ENCODE data around the gene HLA-DMB.

HLA-DMB gene

DNA sequence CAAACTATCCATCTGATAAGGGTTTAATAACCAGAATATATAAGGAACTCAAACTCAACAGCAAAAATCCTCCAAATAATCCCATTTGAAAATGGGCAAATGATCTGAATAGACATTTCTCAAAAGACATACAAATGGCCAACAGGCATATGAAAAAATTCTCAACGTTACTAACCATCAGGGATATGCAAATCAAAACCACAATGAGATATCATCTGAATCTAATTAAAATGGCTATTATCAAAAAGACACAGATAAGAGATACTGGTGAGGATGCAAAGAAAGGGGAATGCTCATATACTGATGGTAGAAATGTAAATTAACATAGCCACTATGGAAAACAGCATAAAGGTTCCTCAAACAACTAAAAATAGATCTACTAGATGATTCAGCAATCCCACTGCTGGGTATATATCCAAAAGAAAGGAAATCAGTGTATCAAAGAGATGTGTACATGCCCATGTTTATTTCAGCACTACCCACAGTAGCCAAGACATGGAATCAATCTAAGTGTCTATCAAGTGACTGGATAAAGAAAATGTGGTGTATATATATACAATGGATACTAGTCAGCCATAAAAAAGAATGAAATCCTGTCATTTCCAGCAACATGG is 21.5 kb upstream of the HLA-DMB start:
- ATAC-seq: peak; percentile 57
- TF ChIP-seq, protein P1, sequence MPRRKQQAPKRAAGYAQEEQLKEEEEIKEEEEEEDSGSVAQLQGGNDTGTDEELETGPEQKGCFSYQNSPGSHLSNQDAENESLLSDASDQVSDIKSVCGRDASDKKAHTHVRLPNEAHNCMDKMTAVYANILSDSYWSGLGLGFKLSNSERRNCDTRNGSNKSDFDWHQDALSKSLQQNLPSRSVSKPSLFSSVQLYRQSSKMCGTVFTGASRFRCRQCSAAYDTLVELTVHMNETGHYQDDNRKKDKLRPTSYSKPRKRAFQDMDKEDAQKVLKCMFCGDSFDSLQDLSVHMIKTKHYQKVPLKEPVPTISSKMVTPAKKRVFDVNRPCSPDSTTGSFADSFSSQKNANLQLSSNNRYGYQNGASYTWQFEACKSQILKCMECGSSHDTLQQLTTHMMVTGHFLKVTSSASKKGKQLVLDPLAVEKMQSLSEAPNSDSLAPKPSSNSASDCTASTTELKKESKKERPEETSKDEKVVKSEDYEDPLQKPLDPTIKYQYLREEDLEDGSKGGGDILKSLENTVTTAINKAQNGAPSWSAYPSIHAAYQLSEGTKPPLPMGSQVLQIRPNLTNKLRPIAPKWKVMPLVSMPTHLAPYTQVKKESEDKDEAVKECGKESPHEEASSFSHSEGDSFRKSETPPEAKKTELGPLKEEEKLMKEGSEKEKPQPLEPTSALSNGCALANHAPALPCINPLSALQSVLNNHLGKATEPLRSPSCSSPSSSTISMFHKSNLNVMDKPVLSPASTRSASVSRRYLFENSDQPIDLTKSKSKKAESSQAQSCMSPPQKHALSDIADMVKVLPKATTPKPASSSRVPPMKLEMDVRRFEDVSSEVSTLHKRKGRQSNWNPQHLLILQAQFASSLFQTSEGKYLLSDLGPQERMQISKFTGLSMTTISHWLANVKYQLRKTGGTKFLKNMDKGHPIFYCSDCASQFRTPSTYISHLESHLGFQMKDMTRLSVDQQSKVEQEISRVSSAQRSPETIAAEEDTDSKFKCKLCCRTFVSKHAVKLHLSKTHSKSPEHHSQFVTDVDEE (CRISPR knock-in tag; IDR thresholded peaks at IDR 0.05): no peak
- TF ChIP-seq ZNF70 (CRISPR knock-in tag; IDR thresholded peaks at IDR 0.05) (no peak), RARB (CRISPR knock-in tag; IDR thresholded peaks at IDR 0.05) (no peak), PPARA (CRISPR knock-in tag; IDR thresholded peaks at IDR 0.05; ENCODE audit: borderline replicate concordance) (no peak), BACH2 (CRISPR knock-in tag; IDR thresholded peaks at IDR 0.05; ENCODE audit: borderline replicate concordance) (no peak), SNAI2 (CRISPR knock-in tag; IDR thresholded peaks at IDR 0.05) (no peak)

DNA sequence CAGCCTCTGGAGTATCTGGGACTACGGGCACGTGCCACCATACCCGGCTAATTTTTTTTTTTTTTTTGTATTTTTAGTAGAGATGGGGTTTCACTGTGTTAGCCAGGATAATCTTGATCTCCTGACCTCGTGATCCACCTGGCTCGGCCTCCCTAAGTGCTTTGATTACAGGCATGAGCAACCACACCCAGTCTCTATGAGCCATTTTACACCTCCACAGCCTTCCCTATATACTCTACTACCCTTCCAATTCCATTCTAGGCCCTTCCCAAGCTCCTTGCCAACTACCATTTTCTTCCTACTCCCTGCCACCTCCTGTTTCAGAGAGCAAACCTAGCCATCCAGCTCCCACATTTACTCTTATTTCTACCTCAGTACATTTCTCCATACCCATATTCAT is 19.7 kb upstream of the HLA-DMB start:
- ATAC-seq: no peak
- TF ChIP-seq RARB (CRISPR knock-in tag; IDR thresholded peaks at IDR 0.05) (no peak), ZFP30 (CRISPR knock-in tag; IDR thresholded peaks at IDR 0.05) (no peak), BACH2 (CRISPR knock-in tag; IDR thresholded peaks at IDR 0.05; ENCODE audit: borderline replicate concordance) (no peak), SNAI2 (CRISPR knock-in tag; IDR thresholded peaks at IDR 0.05) (no peak), CSDC2 (CRISPR knock-in tag; IDR thresholded peaks at IDR 0.05) (no peak), TOX (CRISPR knock-in tag; IDR thresholded peaks at IDR 0.05; ENCODE audit: borderline replicate concordance) (no peak)

DNA sequence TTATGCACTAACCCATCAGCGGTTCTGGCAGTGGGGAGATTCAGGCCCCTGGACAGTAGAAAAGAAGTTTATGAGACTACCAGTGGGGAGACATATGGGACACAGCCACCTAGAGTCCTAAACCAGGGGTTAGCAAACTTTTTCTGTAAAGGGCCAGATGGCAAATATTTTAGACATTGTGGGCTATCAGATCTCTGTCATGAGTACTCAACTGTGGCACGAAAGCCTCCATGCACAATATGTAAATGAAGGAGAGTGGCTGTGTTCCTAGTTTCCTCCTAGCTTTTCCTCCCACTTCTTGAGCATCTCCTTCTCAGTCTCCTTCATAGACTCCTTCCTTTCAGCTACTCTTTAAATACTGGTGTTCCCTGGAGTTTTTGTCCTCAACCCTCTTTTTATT is 15.3 kb upstream of the HLA-DMB start:
- no peak for ATAC-seq
- TF ChIP-seq OSR1 (CRISPR knock-in tag; IDR thresholded peaks at IDR 0.05) (no peak), CSDC2 (CRISPR knock-in tag; IDR thresholded peaks at IDR 0.05) (no peak), TCF4 (CRISPR knock-in tag; IDR thresholded peaks at IDR 0.05; ENCODE audit: borderline replicate concordance) (no peak), ISL1 (CRISPR knock-in tag; IDR thresholded peaks at IDR 0.05) (no peak), ESRRG (CRISPR knock-in tag; IDR thresholded peaks at IDR 0.05) (no peak), ARNTL (CRISPR knock-in tag; IDR thresholded peaks at IDR 0.05; ENCODE audit: borderline replicate concordance, low read depth) (no peak), ZFP3 (CRISPR knock-in tag; IDR thresholded peaks at IDR 0.05) (no peak), ZNF70 (CRISPR knock-in tag; IDR thresholded peaks at IDR 0.05) (no peak), BACH2 (CRISPR knock-in tag; IDR thresholded peaks at IDR 0.05; ENCODE audit: borderline replicate concordance) (no peak), PPARA (CRISPR knock-in tag; IDR thresholded peaks at IDR 0.05; ENCODE audit: borderline replicate concordance) (no peak), SNAI2 (CRISPR knock-in tag; IDR thresholded peaks at IDR 0.05) (no peak), ZNF8 (CRISPR knock-in tag; IDR thresholded peaks at IDR 0.05) (no peak)
- TF ChIP-seq, protein P2, sequence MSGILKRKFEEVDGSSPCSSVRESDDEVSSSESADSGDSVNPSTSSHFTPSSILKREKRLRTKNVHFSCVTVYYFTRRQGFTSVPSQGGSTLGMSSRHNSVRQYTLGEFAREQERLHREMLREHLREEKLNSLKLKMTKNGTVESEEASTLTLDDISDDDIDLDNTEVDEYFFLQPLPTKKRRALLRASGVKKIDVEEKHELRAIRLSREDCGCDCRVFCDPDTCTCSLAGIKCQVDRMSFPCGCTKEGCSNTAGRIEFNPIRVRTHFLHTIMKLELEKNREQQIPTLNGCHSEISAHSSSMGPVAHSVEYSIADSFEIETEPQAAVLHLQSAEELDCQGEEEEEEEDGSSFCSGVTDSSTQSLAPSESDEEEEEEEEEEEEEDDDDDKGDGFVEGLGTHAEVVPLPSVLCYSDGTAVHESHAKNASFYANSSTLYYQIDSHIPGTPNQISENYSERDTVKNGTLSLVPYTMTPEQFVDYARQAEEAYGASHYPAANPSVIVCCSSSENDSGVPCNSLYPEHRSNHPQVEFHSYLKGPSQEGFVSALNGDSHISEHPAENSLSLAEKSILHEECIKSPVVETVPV (CRISPR knock-in tag; IDR thresholded peaks at IDR 0.05): no peak
- TF ChIP-seq, protein P3, sequence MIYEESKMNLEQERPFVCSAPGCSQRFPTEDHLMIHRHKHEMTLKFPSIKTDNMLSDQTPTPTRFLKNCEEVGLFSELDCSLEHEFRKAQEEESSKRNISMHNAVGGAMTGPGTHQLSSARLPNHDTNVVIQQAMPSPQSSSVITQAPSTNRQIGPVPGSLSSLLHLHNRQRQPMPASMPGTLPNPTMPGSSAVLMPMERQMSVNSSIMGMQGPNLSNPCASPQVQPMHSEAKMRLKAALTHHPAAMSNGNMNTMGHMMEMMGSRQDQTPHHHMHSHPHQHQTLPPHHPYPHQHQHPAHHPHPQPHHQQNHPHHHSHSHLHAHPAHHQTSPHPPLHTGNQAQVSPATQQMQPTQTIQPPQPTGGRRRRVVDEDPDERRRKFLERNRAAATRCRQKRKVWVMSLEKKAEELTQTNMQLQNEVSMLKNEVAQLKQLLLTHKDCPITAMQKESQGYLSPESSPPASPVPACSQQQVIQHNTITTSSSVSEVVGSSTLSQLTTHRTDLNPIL (CRISPR knock-in tag; IDR thresholded peaks at IDR 0.05; ENCODE audit: low read depth): no peak
- TF ChIP-seq, protein P4, sequence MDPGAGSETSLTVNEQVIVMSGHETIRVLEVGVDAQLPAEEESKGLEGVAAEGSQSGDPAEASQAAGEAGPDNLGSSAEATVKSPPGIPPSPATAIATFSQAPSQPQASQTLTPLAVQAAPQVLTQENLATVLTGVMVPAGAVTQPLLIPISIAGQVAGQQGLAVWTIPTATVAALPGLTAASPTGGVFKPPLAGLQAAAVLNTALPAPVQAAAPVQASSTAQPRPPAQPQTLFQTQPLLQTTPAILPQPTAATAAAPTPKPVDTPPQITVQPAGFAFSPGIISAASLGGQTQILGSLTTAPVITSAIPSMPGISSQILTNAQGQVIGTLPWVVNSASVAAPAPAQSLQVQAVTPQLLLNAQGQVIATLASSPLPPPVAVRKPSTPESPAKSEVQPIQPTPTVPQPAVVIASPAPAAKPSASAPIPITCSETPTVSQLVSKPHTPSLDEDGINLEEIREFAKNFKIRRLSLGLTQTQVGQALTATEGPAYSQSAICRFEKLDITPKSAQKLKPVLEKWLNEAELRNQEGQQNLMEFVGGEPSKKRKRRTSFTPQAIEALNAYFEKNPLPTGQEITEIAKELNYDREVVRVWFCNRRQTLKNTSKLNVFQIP (CRISPR knock-in tag; IDR thresholded peaks at IDR 0.05; ENCODE audit: borderline replicate concordance, low read depth): no peak
- TF ChIP-seq, protein P1 (CRISPR knock-in tag; IDR thresholded peaks at IDR 0.05): no peak

Data from SK-N-SH treated with all-trans-retinoic acid at 6 μM for 48 hours (cell line).